ENCODE data around the gene SLC7A6.
"Not testable (repeated sequence)": the region's sequence is repeated elsewhere in the genome, so short reads cannot be mapped to it uniquely, and the experiment has no call there.

GRCh38 chr16:68288796-68289195, 24.5 kb downstream of the SLC7A6 start:
- TF ChIP-seq POLR2A (IDR thresholded peaks at IDR 0.05), result not testable (repeated sequence)
- TF ChIP-seq, protein P1, sequence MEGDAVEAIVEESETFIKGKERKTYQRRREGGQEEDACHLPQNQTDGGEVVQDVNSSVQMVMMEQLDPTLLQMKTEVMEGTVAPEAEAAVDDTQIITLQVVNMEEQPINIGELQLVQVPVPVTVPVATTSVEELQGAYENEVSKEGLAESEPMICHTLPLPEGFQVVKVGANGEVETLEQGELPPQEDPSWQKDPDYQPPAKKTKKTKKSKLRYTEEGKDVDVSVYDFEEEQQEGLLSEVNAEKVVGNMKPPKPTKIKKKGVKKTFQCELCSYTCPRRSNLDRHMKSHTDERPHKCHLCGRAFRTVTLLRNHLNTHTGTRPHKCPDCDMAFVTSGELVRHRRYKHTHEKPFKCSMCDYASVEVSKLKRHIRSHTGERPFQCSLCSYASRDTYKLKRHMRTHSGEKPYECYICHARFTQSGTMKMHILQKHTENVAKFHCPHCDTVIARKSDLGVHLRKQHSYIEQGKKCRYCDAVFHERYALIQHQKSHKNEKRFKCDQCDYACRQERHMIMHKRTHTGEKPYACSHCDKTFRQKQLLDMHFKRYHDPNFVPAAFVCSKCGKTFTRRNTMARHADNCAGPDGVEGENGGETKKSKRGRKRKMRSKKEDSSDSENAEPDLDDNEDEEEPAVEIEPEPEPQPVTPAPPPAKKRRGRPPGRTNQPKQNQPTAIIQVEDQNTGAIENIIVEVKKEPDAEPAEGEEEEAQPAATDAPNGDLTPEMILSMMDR (IDR thresholded peaks at IDR 0.05), result not testable (repeated sequence)
